Spleen (tissue), 7 donors: ENCODE measurements around the gene SRPK2.

ENCODE experiments used
- POLR2A ChIP-seq, 3 donors: fragments of 450-650 bp; IDR thresholded peaks; one replicate each; pipeline ENCODE4 v1.5.1; 2017; ENCODE audit warnings: antibody characterized with exemption in 3 of 3, mild to moderate bottlenecking in 1 of 3
- POLR2AphosphoS5 ChIP-seq, 3 donors: sonication (generic); formaldehyde crosslinking; IDR thresholded peaks; one replicate each; pipeline ENCODE4 v1.5.1; 2017; ENCODE audit warnings: antibody characterized with exemption in 3 of 3
- TF ChIP-seq, protein P1 (sequence below), 11 experiments: fragments of 200-600 bp in 7 of 11; fragments of 450-650 bp in 4 of 11; sonication (generic) in 4 of 11; IDR thresholded peaks in 8 of 11; conservative IDR thresholded peaks in 3 of 11; 1 replicate in 7 of 11; 2 replicates in 4 of 11; pipeline versions ENCODE4 v1.4.0 to v1.8.0; 2016 to 2021; ENCODE audit warnings: antibody characterized with exemption in 11 of 11, inconsistent platforms in 4 of 11, mild to moderate bottlenecking in 1 of 11
- donor health status: DM: no; HTN: no; CAD: no; lungs with moderate emphysema.
- donor health status: DM: no; HTN: no; CAD: no.
- donor health status: DM: no; HTN: no; CAD: no.

DNA sequence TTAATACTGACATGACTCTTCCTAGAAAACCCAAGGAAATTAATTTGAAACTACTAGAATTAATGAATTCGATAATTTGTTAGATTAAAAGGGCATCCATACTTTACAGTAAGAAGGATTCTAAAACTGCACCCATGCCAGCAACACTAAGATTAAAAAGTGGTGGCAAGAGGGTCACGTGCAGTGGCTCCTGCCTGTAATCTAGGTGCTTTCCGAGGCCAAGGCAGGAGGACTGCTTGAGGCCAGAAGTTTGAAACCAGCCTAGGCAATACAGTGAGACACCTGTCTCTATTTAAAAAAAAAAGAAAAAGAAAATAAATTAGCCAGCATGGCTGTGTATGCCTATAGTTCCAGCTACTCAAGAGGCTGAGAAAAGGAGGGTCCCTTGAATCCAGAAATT, 58.2 kb downstream of the SRPK2 start:
- TF ChIP-seq, protein P1, sequence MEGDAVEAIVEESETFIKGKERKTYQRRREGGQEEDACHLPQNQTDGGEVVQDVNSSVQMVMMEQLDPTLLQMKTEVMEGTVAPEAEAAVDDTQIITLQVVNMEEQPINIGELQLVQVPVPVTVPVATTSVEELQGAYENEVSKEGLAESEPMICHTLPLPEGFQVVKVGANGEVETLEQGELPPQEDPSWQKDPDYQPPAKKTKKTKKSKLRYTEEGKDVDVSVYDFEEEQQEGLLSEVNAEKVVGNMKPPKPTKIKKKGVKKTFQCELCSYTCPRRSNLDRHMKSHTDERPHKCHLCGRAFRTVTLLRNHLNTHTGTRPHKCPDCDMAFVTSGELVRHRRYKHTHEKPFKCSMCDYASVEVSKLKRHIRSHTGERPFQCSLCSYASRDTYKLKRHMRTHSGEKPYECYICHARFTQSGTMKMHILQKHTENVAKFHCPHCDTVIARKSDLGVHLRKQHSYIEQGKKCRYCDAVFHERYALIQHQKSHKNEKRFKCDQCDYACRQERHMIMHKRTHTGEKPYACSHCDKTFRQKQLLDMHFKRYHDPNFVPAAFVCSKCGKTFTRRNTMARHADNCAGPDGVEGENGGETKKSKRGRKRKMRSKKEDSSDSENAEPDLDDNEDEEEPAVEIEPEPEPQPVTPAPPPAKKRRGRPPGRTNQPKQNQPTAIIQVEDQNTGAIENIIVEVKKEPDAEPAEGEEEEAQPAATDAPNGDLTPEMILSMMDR (IDR thresholded peaks at IDR 0.05 in 8 of 11, conservative IDR thresholded peaks at IDR 0.05 in 3 of 11) = no peak
- no peak for TF ChIP-seq POLR2A (IDR thresholded peaks at IDR 0.05)
- TF ChIP-seq POLR2AphosphoS5 (IDR thresholded peaks at IDR 0.05) = no peak
